ENCODE results near the gene DSN1.
A peak's percentile ranks its signal among the peaks of the same experiment; 100 is the strongest.

The DSN1 gene

DNA sequence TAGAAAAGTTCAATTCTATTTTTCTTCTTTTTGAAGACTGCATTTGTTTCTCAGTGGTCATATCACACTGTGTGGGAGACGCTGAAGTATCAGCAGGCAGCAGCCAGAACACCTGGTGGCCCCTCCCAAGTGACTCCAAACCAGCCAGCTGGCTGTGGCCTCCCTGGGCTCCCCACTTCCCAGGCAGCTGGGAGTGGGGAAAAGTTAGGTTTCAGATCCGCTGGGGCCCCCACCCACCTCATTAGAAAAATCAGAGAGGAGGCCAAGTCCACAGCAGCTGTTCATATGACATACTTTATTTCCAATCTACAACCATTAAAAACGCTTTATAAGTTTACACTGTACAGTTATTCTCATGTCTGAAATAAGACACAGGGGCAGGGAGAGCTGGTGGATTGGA, 3.6 kb upstream of the DSN1 start:
- Histone ChIP-seq H3K4me3 (ENCODE audit: low read length) (no peak overlapping the region), H3K9ac (ENCODE audit: low read length) (no peak overlapping the region), H3K9me3 (ENCODE audit: control insufficient read depth, low read depth, low read length) (no peaks in the 10 kb centered on the region), H3K36me3 (ENCODE audit: control insufficient read depth, low read depth, low read length) (no peaks in the 10 kb centered on the region), H3K27me3 (ENCODE audit: control insufficient read depth, insufficient read depth, low read length) (no peaks in the 10 kb centered on the region), H3K27ac (ENCODE audit: low read length) (no peak overlapping the region), H3K4me1 (ENCODE audit: control insufficient read depth, low read depth, low read length) (peaks cover 4% of the 10 kb centered on the region)

DNA sequence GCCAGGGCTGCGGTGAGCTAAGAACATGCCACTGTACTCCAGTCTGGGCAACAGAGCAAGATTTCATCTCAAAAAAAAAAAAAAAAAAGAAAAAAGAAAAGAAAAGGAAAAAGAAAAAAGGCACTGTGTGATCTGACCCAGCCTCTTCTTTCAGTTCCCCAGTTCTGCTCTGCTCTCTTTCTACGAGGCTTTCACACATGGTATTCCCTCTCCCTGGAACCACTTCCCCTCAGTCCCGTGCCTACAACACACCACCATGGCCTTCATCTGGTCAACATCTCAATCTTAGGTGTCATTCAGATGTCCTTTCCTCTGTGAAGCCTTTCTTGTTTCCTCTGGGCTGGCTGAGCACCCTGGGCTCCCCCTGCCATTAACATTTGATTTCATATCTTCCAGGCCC, 2.3 kb upstream of the DSN1 start:
- H3K36me3 ChIP-seq (ENCODE audit: control insufficient read depth, low read depth, low read length), result peaks cover 6% of the 10 kb centered on the region
- no peak overlapping the region for H3K9ac ChIP-seq (ENCODE audit: low read length)
- no peaks in the 10 kb centered on the region for H3K9me3 ChIP-seq (ENCODE audit: control insufficient read depth, low read depth, low read length)
- no peak overlapping the region for H3K4me3 ChIP-seq (ENCODE audit: low read length)
- no peaks in the 10 kb centered on the region for H3K27me3 ChIP-seq (ENCODE audit: control insufficient read depth, insufficient read depth, low read length)
- H3K27ac ChIP-seq (ENCODE audit: low read length), result no peak overlapping the region
- H3K4me1 ChIP-seq (ENCODE audit: control insufficient read depth, low read depth, low read length), result peaks cover 4% of the 10 kb centered on the region

DNA sequence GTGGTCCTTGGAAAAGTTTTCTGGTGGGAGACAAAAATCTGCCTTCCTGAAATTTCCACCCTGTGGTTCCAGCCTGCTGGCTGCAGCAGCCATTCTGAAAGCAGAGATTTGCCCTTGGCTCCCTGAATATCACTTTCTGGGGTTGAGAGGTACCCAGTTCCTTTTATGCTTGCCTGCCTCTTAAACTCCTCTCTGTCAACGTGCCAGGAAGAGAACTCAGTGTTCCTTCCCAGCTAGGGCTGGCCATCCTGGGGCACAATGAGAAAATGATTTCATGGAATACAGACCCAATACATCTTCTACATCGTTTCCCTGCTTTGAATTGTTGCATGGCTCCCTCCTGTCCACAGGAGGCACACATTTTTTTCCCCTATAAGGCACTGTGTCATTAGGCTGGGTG, 1.6 kb upstream of the DSN1 start:
- Histone ChIP-seq H3K27me3 (ENCODE audit: control insufficient read depth, insufficient read depth, low read length) (no peaks in the 10 kb centered on the region), H3K9me3 (ENCODE audit: control insufficient read depth, low read depth, low read length) (no peaks in the 10 kb centered on the region), H3K9ac (ENCODE audit: low read length) (no peak overlapping the region), H3K36me3 (ENCODE audit: control insufficient read depth, low read depth, low read length) (peaks cover 12% of the 10 kb centered on the region), H3K4me1 (ENCODE audit: control insufficient read depth, low read depth, low read length) (peaks cover 4% of the 10 kb centered on the region), H3K4me3 (ENCODE audit: low read length) (no peak overlapping the region), H3K27ac (ENCODE audit: low read length) (no peak overlapping the region)

DNA sequence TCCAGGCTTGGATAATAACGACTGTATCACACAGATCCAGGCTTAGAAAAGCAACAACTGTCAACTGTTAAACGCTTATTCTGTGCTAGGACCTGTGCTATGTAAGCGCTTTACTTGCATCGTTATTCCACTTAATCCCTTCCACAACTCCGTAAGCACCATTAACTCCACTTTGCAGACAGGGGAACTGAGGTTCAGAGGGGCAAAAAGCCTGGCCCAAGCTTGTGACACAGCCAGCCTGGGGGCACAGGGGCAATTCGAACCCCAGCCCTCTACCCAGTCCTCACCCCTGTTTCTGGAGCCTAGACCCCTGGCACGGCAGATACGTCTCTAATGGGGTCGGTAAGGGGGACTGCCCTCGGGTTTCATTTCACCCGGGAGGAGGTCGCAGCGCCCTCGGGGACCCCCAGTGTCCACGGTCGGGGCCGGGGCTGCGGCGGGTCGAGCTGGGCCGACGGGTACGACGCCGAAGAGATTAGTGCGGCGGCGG, 411 bp downstream of the DSN1 start:
- peaks cover 25% of the 10 kb centered on the region for H3K36me3 ChIP-seq (ENCODE audit: control insufficient read depth, low read depth, low read length)

DNA sequence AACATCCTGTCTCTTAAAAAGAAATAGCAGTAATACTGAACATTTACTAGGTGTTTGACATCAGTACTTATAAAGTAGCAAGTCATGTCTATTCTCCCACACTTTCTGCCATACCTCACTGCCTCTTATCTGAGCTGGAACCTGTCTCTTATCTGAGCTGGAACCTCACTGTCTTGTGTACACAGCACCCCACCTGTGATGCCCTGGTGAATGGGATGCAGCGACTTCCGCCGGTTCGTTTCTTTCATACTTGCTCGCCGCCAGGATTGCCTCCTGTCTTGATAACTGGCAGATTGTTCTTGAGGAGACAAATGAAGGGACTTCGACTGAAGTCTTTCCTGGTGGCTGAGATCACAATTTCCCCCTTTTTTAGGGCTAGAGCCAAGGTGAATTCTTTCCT, 2.9 kb downstream of the DSN1 start:
- H3K27ac ChIP-seq (ENCODE audit: low read length), result no peak overlapping the region
- peaks cover 25% of the 10 kb centered on the region for H3K36me3 ChIP-seq (ENCODE audit: control insufficient read depth, low read depth, low read length)
- H3K9me3 ChIP-seq (ENCODE audit: control insufficient read depth, low read depth, low read length), result no peaks in the 10 kb centered on the region
- no peak overlapping the region for H3K9ac ChIP-seq (ENCODE audit: low read length)
- H3K4me1 ChIP-seq (ENCODE audit: control insufficient read depth, low read depth, low read length), result peaks cover 4% of the 10 kb centered on the region
- H3K27me3 ChIP-seq (ENCODE audit: control insufficient read depth, insufficient read depth, low read length), result no peaks in the 10 kb centered on the region
- H3K4me3 ChIP-seq (ENCODE audit: low read length), result no peak overlapping the region

More for the DNA sequence above, 411 bp downstream of the DSN1 start:
- H3K4me1 ChIP-seq (ENCODE audit: control insufficient read depth, low read depth, low read length), result peaks cover 4% of the 10 kb centered on the region
- H3K27me3 ChIP-seq (ENCODE audit: control insufficient read depth, insufficient read depth, low read length), result no peaks in the 10 kb centered on the region
- no peak overlapping the region for H3K27ac ChIP-seq (ENCODE audit: low read length)
- H3K9me3 ChIP-seq (ENCODE audit: control insufficient read depth, low read depth, low read length), result no peaks in the 10 kb centered on the region
- peak overlapping the region; percentile 75 for H3K4me3 ChIP-seq (ENCODE audit: low read length)
- peak overlapping the region; percentile 71 for H3K9ac ChIP-seq (ENCODE audit: low read length)

DNA sequence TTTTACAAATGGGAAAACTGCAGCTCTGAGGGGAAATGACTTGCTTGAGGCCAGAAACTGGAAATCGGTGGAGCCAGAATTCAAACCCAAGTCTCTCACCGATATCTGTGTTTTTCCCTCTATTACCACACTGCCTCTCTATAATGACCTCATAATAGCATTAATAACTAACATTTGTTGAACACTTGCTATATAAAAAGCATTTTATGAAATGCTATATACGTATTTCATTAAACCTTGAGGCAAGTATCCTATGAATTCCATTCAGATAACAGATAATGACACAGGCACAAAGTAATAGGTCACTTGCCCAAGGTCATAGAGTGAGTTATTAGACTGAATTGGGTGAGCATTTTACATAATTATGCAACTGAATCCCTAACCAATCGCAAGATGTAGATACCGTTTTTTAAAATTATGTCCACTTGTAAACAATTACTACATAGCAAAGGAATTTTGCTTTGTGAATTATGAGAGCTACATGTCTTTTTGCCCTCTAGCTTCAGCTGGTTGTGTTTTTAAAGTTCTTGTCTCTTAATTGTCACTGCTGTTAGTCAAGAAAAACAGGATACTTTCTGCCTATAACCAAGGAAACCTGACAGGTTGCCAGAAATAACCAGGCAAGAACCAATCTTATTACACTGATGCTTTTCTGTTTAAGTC, 4.7 kb downstream of the DSN1 start:
- H3K27me3 ChIP-seq (ENCODE audit: control insufficient read depth, insufficient read depth, low read length), result no peaks in the 10 kb centered on the region
- peaks cover 4% of the 10 kb centered on the region for H3K4me1 ChIP-seq (ENCODE audit: control insufficient read depth, low read depth, low read length)
- no peak overlapping the region for H3K9ac ChIP-seq (ENCODE audit: low read length)
- H3K36me3 ChIP-seq (ENCODE audit: control insufficient read depth, low read depth, low read length), result peaks cover 25% of the 10 kb centered on the region
- H3K27ac ChIP-seq (ENCODE audit: low read length), result no peak overlapping the region
- no peak overlapping the region for H3K4me3 ChIP-seq (ENCODE audit: low read length)
- H3K9me3 ChIP-seq (ENCODE audit: control insufficient read depth, low read depth, low read length), result no peaks in the 10 kb centered on the region

DNA sequence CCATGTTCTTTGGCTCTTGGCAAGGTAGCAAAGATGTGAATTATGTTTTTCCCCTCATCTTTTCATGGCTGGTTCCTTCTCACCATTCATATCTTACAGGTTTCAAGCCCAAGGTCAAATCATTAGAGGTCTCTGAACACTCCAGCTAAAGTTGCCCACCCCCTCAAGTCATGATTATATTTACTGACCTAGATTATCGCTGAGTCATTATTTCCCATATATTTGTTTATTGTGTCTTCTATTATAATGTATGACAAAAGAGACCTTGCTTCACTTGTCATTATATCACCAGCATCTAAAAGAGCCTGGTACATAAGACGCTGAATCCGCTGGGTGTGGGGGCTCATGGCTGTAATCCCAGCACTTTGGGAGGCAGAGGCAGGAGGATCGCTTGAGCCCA, 12.4 kb downstream of the DSN1 start:
- Histone ChIP-seq H3K27ac (ENCODE audit: low read length) (no peak overlapping the region), H3K27me3 (ENCODE audit: control insufficient read depth, insufficient read depth, low read length) (no peaks in the 10 kb centered on the region), H3K4me1 (ENCODE audit: control insufficient read depth, low read depth, low read length) (no peaks in the 10 kb centered on the region), H3K4me3 (ENCODE audit: low read length) (no peak overlapping the region), H3K9me3 (ENCODE audit: control insufficient read depth, low read depth, low read length) (no peaks in the 10 kb centered on the region), H3K36me3 (ENCODE audit: control insufficient read depth, low read depth, low read length) (peaks cover 27% of the 10 kb centered on the region), H3K9ac (ENCODE audit: low read length) (no peak overlapping the region)

DNA sequence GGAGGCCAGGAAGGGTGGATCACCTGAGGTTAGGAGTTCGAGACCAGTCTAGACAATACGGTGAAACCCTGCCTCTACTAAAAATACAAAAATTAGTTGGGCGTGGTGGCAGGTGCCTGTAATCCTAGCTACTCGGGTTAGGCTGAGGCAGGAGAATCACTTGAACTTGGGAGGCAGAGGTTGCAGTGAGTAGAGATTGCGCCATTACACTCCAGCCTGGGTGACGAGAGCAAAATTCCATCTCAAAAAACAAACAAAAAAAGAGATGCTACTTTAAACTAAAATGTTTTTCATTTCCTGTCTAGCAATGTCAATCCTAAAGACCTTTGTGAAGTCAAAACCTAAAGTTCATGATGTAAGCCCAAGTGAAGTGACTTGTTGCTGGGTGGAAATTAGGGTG, 12.9 kb downstream of the DSN1 start:
- H3K9me3 ChIP-seq (ENCODE audit: control insufficient read depth, low read depth, low read length), result no peaks in the 10 kb centered on the region
- H3K4me3 ChIP-seq (ENCODE audit: low read length), result no peak overlapping the region
- H3K27me3 ChIP-seq (ENCODE audit: control insufficient read depth, insufficient read depth, low read length), result no peaks in the 10 kb centered on the region
- H3K36me3 ChIP-seq (ENCODE audit: control insufficient read depth, low read depth, low read length), result peaks cover 31% of the 10 kb centered on the region
- no peak overlapping the region for H3K9ac ChIP-seq (ENCODE audit: low read length)
- no peaks in the 10 kb centered on the region for H3K4me1 ChIP-seq (ENCODE audit: control insufficient read depth, low read depth, low read length)
- H3K27ac ChIP-seq (ENCODE audit: low read length), result no peak overlapping the region

DNA sequence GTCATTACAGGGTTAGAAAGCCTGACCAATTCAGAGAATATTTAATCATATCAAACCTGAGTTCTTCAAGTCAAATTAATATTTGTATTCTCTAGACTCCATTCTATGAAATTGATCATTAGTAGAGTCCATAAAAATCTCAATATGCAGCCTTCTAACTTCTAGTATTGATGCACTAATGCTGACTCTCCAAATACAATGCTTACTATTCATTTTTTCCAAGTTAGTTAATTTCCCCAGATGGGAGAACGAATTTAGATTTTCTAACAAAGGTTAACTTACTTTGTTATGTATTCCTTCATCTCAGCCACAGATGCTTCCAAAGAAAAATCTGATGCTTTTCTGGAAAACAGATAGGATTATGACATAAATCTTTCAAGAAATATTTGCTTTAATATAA, 15.3 kb downstream of the DSN1 start:
- no peaks in the 10 kb centered on the region for H3K27me3 ChIP-seq (ENCODE audit: control insufficient read depth, insufficient read depth, low read length)
- peaks cover 53% of the 10 kb centered on the region for H3K36me3 ChIP-seq (ENCODE audit: control insufficient read depth, low read depth, low read length)
- no peak overlapping the region for H3K27ac ChIP-seq (ENCODE audit: low read length)
- H3K4me1 ChIP-seq (ENCODE audit: control insufficient read depth, low read depth, low read length), result no peaks in the 10 kb centered on the region
- H3K9me3 ChIP-seq (ENCODE audit: control insufficient read depth, low read depth, low read length), result no peaks in the 10 kb centered on the region
- H3K4me3 ChIP-seq (ENCODE audit: low read length), result no peak overlapping the region
- H3K9ac ChIP-seq (ENCODE audit: low read length), result no peak overlapping the region

DNA sequence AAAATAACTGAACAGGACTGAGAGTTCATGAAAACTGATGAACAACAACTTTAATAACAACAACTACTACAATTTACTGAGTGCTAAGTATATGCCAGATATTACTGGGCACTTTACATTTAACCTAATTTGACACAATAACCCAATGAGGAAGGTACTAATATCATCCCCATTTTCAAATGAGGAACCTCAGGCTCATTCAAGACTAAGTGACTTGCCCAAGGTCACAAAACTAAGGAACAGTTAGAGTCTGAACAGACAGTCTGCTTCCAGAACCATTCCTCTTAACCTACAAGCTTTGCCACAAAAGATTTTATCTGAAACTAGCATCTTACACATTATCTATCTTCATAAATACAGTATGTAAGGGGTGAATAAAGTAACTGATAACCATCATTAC, 17.1 kb downstream of the DSN1 start:
- H3K9me3 ChIP-seq (ENCODE audit: control insufficient read depth, low read depth, low read length), result no peaks in the 10 kb centered on the region
- H3K9ac ChIP-seq (ENCODE audit: low read length), result no peak overlapping the region
- H3K27ac ChIP-seq (ENCODE audit: low read length), result no peak overlapping the region
- no peaks in the 10 kb centered on the region for H3K4me1 ChIP-seq (ENCODE audit: control insufficient read depth, low read depth, low read length)
- no peak overlapping the region for H3K4me3 ChIP-seq (ENCODE audit: low read length)
- H3K36me3 ChIP-seq (ENCODE audit: control insufficient read depth, low read depth, low read length), result peaks cover 67% of the 10 kb centered on the region
- no peaks in the 10 kb centered on the region for H3K27me3 ChIP-seq (ENCODE audit: control insufficient read depth, insufficient read depth, low read length)

DNA sequence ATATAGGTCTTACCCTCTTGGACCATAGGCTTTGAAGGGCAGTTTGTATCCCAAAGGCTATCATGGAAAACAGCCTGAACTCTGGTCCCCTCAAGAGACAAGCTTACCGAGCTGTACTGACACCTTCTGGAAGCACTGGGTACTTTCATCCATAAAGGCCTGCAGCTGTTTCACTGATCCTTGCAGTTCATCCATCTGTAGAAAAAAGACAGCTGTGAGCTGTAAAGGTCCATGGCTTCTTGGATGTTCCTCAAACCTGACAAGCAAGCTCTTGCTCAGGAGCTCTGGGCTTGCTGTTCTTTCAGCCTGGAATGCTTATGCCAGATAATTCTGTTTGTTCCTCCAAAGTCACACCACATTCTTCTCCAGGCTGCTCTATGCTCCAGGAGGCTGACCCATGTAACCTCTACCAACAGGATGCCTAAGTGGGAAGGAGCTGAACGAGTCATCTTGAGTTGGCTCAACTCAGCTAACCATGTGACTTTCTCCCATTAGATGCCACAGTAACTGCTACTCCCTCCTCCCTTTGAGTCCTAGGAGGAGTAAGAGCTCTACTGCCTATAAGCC, 18.8 kb downstream of the DSN1 start:
- Histone ChIP-seq H3K4me1 (ENCODE audit: control insufficient read depth, low read depth, low read length) (no peaks in the 10 kb centered on the region), H3K27me3 (ENCODE audit: control insufficient read depth, insufficient read depth, low read length) (no peaks in the 10 kb centered on the region), H3K4me3 (ENCODE audit: low read length) (no peak overlapping the region), H3K36me3 (ENCODE audit: control insufficient read depth, low read depth, low read length) (peaks cover 64% of the 10 kb centered on the region), H3K9me3 (ENCODE audit: control insufficient read depth, low read depth, low read length) (no peaks in the 10 kb centered on the region), H3K9ac (ENCODE audit: low read length) (no peak overlapping the region), H3K27ac (ENCODE audit: low read length) (no peak overlapping the region)

DNA sequence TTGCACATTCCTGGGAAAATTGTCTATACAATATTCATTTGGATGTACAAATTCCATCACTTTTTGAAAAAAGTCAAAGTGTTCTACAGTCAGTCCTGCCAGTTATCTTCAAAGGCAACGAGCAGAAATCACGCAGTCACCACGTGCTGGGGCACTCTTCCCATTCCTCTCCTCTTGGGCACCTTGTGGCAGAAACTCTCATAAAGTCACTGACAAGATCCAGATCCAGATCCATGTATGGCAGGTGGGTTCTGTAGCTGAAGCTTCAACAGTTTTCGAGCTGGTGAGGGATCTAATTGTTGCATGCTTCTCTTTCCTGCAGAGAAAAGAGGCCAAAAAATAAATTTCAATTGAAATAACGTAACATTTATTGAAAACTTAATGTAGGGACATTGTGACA, 21.0 kb downstream of the DSN1 start:
- Histone ChIP-seq H3K4me3 (ENCODE audit: low read length) (no peak overlapping the region), H3K9me3 (ENCODE audit: control insufficient read depth, low read depth, low read length) (no peaks in the 10 kb centered on the region), H3K36me3 (ENCODE audit: control insufficient read depth, low read depth, low read length) (peaks cover 56% of the 10 kb centered on the region), H3K4me1 (ENCODE audit: control insufficient read depth, low read depth, low read length) (no peaks in the 10 kb centered on the region), H3K27ac (ENCODE audit: low read length) (no peak overlapping the region), H3K9ac (ENCODE audit: low read length) (no peak overlapping the region), H3K27me3 (ENCODE audit: control insufficient read depth, insufficient read depth, low read length) (no peaks in the 10 kb centered on the region)
